Loucy (cell line): ENCODE measurements around the gene GPR45.

ENCODE experiments used
- CTCF ChIP-seq: fragments of 200-600 bp; sonication (generic); conservative IDR thresholded peaks from 2 replicates; pipeline ENCODE4 v1.5.1; 2014; ENCODE audit warnings: mild to moderate bottlenecking, antibody characterized with exemption, low read length
- EZH2phosphoT487 ChIP-seq: fragments of 200-600 bp; IDR thresholded peaks from 2 replicates; pipeline ENCODE4 v1.6.1; 2018; ENCODE audit warnings: antibody characterized with exemption, mild to moderate bottlenecking, moderate library complexity, borderline replicate concordance

GRCh38 chr2:105220604-105221003 is 20.9 kb upstream of the GPR45 start:
- no peak for TF ChIP-seq CTCF
- TF ChIP-seq EZH2phosphoT487 = no peak
